MM.1S (cell line): ENCODE data around the gene MRPL52.

ENCODE experiments used
- DNase-seq: peaks from one replicate; pipeline ENCODE4 v3.0.0-alpha.2; 2015
- H2AFZ ChIP-seq: fragments of 300-600 bp; sonication (generic); 2 replicates; pipeline ENCODE4 v1.6.0; 2016; ENCODE audit warnings: antibody characterized with exemption, low read length
- H3F3A ChIP-seq: fragments of 300-600 bp; sonication (generic); 2 replicates; pipeline ENCODE4 v1.6.1; 2016; ENCODE audit warnings: mild to moderate bottlenecking, antibody characterized with exemption, low read length, moderate library complexity, mixed read lengths; ENCODE audit not compliant: insufficient read depth
- H3K27ac ChIP-seq: fragments of 300-600 bp; sonication (generic); 2 replicates; pipeline ENCODE4 v1.5.1; 2016; ENCODE audit warnings: mild to moderate bottlenecking, low read length
- H3K27me3 ChIP-seq: fragments of 300-600 bp; sonication (generic); replicated peaks from 2 replicates; pipeline ENCODE4 v1.6.0; 2016; ENCODE audit warnings: low read length; ENCODE audit not compliant: insufficient read depth
- H3K36me3 ChIP-seq: fragments of 300-600 bp; sonication (generic); replicated peaks from 2 replicates; pipeline ENCODE4 v1.6.1; 2016; ENCODE audit warnings: mild to moderate bottlenecking, low read length, mixed read lengths; ENCODE audit not compliant: insufficient read depth
- H3K4me1 ChIP-seq: fragments of 300-600 bp; sonication (generic); 2 replicates; pipeline ENCODE4 v1.6.1; 2016; ENCODE audit warnings: low read length, mixed read lengths
- H3K4me2 ChIP-seq: fragments of 300-600 bp; sonication (generic); 2 replicates; pipeline ENCODE4 v1.6.0; 2016; ENCODE audit warnings: low read depth, low read length
- H3K4me3 ChIP-seq: fragments of 300-600 bp; sonication (generic); 2 replicates; pipeline ENCODE4 v1.5.1; 2016; ENCODE audit warnings: low read length, mixed read lengths
- H3K79me2 ChIP-seq: fragments of 300-600 bp; sonication (generic); 2 replicates; pipeline ENCODE4 v1.6.1; 2016; ENCODE audit warnings: mixed run types, low read length, mixed read lengths
- H3K9ac ChIP-seq: fragments of 300-600 bp; sonication (generic); 2 replicates; pipeline ENCODE4 v1.6.1; 2016; ENCODE audit warnings: low read length, mixed read lengths
- H3K9me2 ChIP-seq: fragments of 300-600 bp; sonication (generic); replicated peaks from 2 replicates; pipeline ENCODE4 v1.6.1; 2016; ENCODE audit warnings: mild to moderate bottlenecking, low read length, mixed read lengths; ENCODE audit not compliant: insufficient read depth
- H3K9me3 ChIP-seq: fragments of 300-600 bp; sonication (generic); replicated peaks from 2 replicates; pipeline ENCODE4 v1.6.1; 2016; ENCODE audit warnings: mild to moderate bottlenecking, low read length, mixed read lengths; ENCODE audit not compliant: insufficient read depth
- H4K20me1 ChIP-seq: fragments of 300-600 bp; sonication (generic); 2 replicates; pipeline ENCODE4 v1.6.1; 2016; ENCODE audit warnings: mild to moderate bottlenecking, low read length, moderate library complexity, mixed read lengths; ENCODE audit not compliant: insufficient read depth
- EZH2 ChIP-seq: fragments of 300-600 bp; sonication (generic); optimal IDR thresholded peaks from 2 replicates; pipeline ENCODE3; 2017; ENCODE audit warnings: low read depth, mild to moderate bottlenecking, antibody characterized with exemption, low read length, mixed read lengths
- EZH2phosphoT487 ChIP-seq: fragments of 300-600 bp; sonication (generic); IDR thresholded peaks from 2 replicates; pipeline ENCODE4 v1.6.1; 2018; ENCODE audit warnings: antibody characterized with exemption, low read length
- TF ChIP-seq, protein P1 (sequence below): fragments of 300-600 bp; sonication (generic); IDR thresholded peaks from 2 replicates; pipeline ENCODE4 v1.5.1; 2016; ENCODE audit warnings: antibody characterized with exemption, low read length, mixed read lengths

Gene MRPL52

DNA sequence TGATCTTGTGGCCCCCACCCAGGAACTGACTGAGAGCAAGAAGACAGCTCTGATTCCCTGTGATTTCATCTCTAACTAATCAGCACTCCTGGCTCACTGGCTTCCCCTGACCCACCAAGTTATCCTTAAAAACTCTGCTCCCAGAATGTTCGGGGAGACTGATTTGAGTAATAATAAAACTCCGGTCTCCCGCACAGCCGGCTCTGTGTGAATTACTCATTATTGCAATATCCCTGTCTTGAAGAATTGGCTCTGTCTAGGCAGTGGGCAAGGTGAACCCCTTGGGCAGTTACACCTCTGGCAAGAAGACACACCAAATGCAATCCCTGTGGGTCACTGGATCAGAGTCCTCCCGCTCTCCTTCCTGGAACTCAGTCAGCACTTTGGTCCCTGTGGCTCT lies 35.7 kb upstream of the MRPL52 start:
- Histone ChIP-seq H3K79me2 (no peaks in the 10 kb centered on the region), H4K20me1 (no peaks in the 10 kb centered on the region), H3K4me2 (no peak overlapping the region), H3K4me1 (peaks cover 8% of the 10 kb centered on the region; the same call in 1 of the 2 replicates), H3K27me3 (no peaks in the 10 kb centered on the region), H3K4me3 (no peak overlapping the region), H3K9me2 (no peaks in the 10 kb centered on the region), H3K27ac (no peak overlapping the region), H3F3A (no peaks in the 10 kb centered on the region), H3K9ac (no peak overlapping the region), H3K36me3 (no peaks in the 10 kb centered on the region), H3K9me3 (no peaks in the 10 kb centered on the region), H2AFZ (no peak overlapping the region)
- no peak for DNase-seq
- TF ChIP-seq EZH2 (no peak), EZH2phosphoT487 (no peak)
- TF ChIP-seq, protein P1, sequence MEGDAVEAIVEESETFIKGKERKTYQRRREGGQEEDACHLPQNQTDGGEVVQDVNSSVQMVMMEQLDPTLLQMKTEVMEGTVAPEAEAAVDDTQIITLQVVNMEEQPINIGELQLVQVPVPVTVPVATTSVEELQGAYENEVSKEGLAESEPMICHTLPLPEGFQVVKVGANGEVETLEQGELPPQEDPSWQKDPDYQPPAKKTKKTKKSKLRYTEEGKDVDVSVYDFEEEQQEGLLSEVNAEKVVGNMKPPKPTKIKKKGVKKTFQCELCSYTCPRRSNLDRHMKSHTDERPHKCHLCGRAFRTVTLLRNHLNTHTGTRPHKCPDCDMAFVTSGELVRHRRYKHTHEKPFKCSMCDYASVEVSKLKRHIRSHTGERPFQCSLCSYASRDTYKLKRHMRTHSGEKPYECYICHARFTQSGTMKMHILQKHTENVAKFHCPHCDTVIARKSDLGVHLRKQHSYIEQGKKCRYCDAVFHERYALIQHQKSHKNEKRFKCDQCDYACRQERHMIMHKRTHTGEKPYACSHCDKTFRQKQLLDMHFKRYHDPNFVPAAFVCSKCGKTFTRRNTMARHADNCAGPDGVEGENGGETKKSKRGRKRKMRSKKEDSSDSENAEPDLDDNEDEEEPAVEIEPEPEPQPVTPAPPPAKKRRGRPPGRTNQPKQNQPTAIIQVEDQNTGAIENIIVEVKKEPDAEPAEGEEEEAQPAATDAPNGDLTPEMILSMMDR = no peak

GRCh38 chr14:22794551-22794951 lies 35.1 kb upstream of the MRPL52 start:
- Histone ChIP-seq H3K9me3 (no peaks in the 10 kb centered on the region), H3K4me3 (no peak overlapping the region), H3K9ac (no peak overlapping the region), H3K36me3 (no peaks in the 10 kb centered on the region), H3K4me1 (peaks cover 7% of the 10 kb centered on the region; the same call in 1 of the 2 replicates), H3K4me2 (no peak overlapping the region), H3K79me2 (no peaks in the 10 kb centered on the region), H4K20me1 (no peaks in the 10 kb centered on the region), H3F3A (no peaks in the 10 kb centered on the region), H2AFZ (no peak overlapping the region), H3K27me3 (no peaks in the 10 kb centered on the region), H3K9me2 (no peaks in the 10 kb centered on the region), H3K27ac (no peak overlapping the region)
- no peak for TF ChIP-seq EZH2phosphoT487
- TF ChIP-seq, protein P1 = no peak
- no peak for TF ChIP-seq EZH2
- no peak for DNase-seq

- no peak overlapping the region for H3K4me3 ChIP-seq
- H2AFZ ChIP-seq = no peak overlapping the region
- H3K9me3 ChIP-seq = no peaks in the 10 kb centered on the region
- H3K36me3 ChIP-seq = no peaks in the 10 kb centered on the region
- H4K20me1 ChIP-seq = no peaks in the 10 kb centered on the region
- TF ChIP-seq EZH2 (no peak), EZH2phosphoT487 (no peak)
- TF ChIP-seq, protein P1 = no peak
- H3K9ac ChIP-seq = no peak overlapping the region
- H3K79me2 ChIP-seq = no peaks in the 10 kb centered on the region
- H3K4me1 ChIP-seq = no peaks in the 10 kb centered on the region
- no peak for DNase-seq
- H3K9me2 ChIP-seq = no peaks in the 10 kb centered on the region
- H3K27ac ChIP-seq = no peak overlapping the region
- no peaks in the 10 kb centered on the region for H3F3A ChIP-seq
- no peaks in the 10 kb centered on the region for H3K27me3 ChIP-seq
- H3K4me2 ChIP-seq = no peak overlapping the region
Measured at GRCh38 chr14:22796087-22796707, 33.5 kb upstream of the MRPL52 start.
